ENCODE measurements around the gene SFMBT1. TPM values are rescaled to one million over a fixed set of nuclear protein-coding genes. Genes with fewer than 3 reads are reported as not detected.

SFMBT1 gene
- total RNA-seq, 4 donors from 2014 or later, result 17.2 to 35.3 (median 31.1) TPM

DNA sequence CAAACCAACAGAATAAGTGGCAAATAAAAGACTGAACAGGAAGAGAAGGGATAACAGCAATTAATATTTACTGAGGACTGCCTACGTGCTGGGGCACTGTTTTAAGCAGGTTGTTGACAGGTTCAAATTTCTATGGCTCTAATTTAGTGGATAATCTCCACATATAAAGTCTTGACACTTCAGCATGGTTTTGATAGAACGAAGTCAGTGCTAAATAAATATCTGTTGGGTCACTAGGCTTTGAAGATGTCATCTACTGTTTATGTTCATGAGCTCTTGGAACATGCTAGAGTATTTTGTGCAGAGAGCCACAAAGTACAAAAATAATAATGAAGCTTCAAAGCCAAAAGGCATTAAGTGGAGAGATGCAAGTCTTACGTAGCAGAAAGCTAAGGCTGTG lies 74.0 kb downstream of the SFMBT1 start:
- H3K36me3 ChIP-seq, result no peaks in the 10 kb centered on the region
- H3K4me1 ChIP-seq, result peaks cover 0 to 11% of the 10 kb centered on the region in 2 donors
- TF ChIP-seq, protein P1, sequence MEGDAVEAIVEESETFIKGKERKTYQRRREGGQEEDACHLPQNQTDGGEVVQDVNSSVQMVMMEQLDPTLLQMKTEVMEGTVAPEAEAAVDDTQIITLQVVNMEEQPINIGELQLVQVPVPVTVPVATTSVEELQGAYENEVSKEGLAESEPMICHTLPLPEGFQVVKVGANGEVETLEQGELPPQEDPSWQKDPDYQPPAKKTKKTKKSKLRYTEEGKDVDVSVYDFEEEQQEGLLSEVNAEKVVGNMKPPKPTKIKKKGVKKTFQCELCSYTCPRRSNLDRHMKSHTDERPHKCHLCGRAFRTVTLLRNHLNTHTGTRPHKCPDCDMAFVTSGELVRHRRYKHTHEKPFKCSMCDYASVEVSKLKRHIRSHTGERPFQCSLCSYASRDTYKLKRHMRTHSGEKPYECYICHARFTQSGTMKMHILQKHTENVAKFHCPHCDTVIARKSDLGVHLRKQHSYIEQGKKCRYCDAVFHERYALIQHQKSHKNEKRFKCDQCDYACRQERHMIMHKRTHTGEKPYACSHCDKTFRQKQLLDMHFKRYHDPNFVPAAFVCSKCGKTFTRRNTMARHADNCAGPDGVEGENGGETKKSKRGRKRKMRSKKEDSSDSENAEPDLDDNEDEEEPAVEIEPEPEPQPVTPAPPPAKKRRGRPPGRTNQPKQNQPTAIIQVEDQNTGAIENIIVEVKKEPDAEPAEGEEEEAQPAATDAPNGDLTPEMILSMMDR (IDR thresholded peaks at IDR 0.05), result no peak
- TF ChIP-seq POLR2A (IDR thresholded peaks at IDR 0.05), result no peak
- H3K9me3 ChIP-seq, result no peaks in the 10 kb centered on the region
- DNase-seq, result no peak
- H3K4me3 ChIP-seq (replicated peaks in 1 of 3), result no peak overlapping the region
- no peak overlapping the region for H3K27ac ChIP-seq
- no peaks in the 10 kb centered on the region for H3K27me3 ChIP-seq
- WGBS, 2 donors, result 30 to 45% methylated on average over 3 of the region's 3 CpGs
- intact Hi-C loops (cut with DNase I), result no loop called here

DNA sequence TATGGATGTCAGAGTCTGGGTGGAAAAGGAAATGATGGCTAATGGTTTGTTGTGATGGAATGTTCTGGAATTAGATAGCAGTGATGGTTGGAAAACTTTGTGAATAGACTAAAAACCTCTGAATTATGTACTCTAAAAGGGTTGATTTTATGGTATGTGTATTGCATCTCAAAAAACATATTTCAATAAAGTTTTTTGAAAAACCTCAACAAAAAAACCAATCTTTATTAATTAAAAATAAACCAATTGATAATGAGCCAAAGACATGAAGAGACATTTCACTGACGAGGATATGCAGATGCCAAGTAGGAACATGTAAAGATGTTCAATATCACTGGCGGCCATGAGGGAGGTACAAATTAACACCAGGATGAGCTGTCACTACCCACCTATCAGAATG lies 78.5 kb downstream of the SFMBT1 start:
- H3K9me3 ChIP-seq, result no peaks in the 10 kb centered on the region
- no peaks in the 10 kb centered on the region for H3K36me3 ChIP-seq
- peaks cover 0 to 11% of the 10 kb centered on the region in 2 donors for H3K4me1 ChIP-seq
- H3K27me3 ChIP-seq, result no peaks in the 10 kb centered on the region
- no peak for TF ChIP-seq POLR2A (IDR thresholded peaks at IDR 0.05)
- TF ChIP-seq, protein P1 (IDR thresholded peaks at IDR 0.05), result no peak
- no peak overlapping the region for H3K4me3 ChIP-seq (replicated peaks in 1 of 3)
- WGBS, 2 donors, result 91 to 99% methylated on average over 2 of the region's 2 CpGs
- no peak overlapping the region for H3K27ac ChIP-seq
- no peak for DNase-seq
- intact Hi-C loops (cut with DNase I), result no loop called here

DNA sequence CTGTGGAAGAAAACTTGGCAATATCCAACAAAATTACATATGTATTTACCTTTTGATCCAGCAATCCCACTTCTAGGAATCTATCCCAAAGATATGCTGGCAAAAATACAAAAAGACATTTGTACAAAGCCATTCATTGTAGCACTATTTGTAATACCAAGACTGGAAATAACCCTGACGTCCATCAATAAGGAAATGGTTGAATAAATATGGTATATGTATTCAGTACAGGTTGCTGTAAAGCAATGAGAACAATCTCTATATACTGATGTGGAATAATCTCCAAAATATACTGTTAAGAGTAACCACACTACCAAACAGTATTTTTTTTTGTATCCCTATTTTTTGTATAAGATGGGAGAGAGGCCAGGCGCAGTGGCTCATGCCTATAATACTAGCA lies 83.7 kb downstream of the SFMBT1 start:
- H3K27me3 ChIP-seq, result no peaks in the 10 kb centered on the region
- H3K27ac ChIP-seq, result no peak overlapping the region
- no peak for DNase-seq
- 94 to 98% methylated on average over 2 of the region's 2 CpGs for WGBS, 2 donors
- H3K4me1 ChIP-seq, result no peaks in the 10 kb centered on the region
- intact Hi-C loops (cut with DNase I), result no loop called here
- no peaks in the 10 kb centered on the region for H3K9me3 ChIP-seq
- no peak overlapping the region for H3K4me3 ChIP-seq (replicated peaks in 1 of 3)
- no peak for TF ChIP-seq POLR2A (IDR thresholded peaks at IDR 0.05)
- TF ChIP-seq, protein P1 (IDR thresholded peaks at IDR 0.05), result no peak
- H3K36me3 ChIP-seq, result no peaks in the 10 kb centered on the region

DNA sequence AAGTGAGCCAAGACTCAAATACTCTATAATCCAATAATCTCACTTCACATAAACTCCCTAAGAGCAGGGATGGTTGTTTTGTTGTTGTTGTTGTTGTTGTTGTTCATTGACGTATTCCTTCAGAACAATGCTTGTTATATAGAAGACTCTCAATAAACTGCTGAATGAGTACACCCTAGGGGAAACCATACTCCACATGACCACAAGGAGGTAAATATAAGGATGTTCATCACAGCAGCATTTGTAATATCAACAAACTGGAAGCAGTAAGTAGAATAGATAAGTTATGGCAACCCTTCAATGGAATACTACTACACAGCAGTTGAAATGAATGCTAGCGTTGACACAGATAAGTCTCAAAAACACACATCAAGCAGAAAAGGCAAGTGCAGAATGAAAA lies 86.1 kb downstream of the SFMBT1 start:
- Histone ChIP-seq H3K4me1 (no peaks in the 10 kb centered on the region), H3K27me3 (no peaks in the 10 kb centered on the region), H3K4me3 (replicated peaks in 1 of 3) (no peak overlapping the region), H3K9me3 (no peaks in the 10 kb centered on the region), H3K36me3 (no peaks in the 10 kb centered on the region), H3K27ac (no peak overlapping the region)
- no peak for TF ChIP-seq POLR2A (IDR thresholded peaks at IDR 0.05)
- TF ChIP-seq, protein P1 (IDR thresholded peaks at IDR 0.05), result no peak
- intact Hi-C loops (cut with DNase I), result no loop called here
- no peak for DNase-seq
- 97 to 98% methylated on average over 2 of the region's 2 CpGs for WGBS, 2 donors

DNA sequence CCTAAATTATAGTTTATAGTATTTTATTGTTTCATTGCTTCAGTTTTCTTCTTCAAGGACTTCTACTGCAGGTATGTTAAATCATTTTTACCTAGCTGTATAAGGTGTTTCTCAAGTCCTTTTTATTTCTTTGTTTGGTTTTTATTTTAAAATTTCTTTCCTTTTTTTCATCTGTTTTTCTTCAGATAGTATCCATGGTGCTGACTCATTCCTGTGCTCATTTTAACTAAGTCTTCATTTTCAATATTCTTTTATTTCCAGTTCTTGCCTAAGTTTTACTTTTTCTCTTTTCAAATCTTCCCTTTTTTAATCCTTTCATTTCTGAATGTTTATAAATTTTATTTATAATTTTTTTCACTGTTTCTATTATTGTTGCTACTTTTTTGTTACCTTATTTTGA lies 106.3 kb downstream of the SFMBT1 start:
- Histone ChIP-seq H3K36me3 (no peaks in the 10 kb centered on the region), H3K4me1 (no peaks in the 10 kb centered on the region), H3K9me3 (no peaks in the 10 kb centered on the region), H3K27ac (no peak overlapping the region), H3K27me3 (no peaks in the 10 kb centered on the region), H3K4me3 (replicated peaks in 1 of 3) (no peak overlapping the region)
- no peak for DNase-seq
- intact Hi-C loops (cut with DNase I), result no loop called here
- TF ChIP-seq, protein P1 (IDR thresholded peaks at IDR 0.05), result no peak
- no peak for TF ChIP-seq POLR2A (IDR thresholded peaks at IDR 0.05)
